Measurements from ENCODE around the gene COL1A2.

- TF ChIP-seq CTCF (IDR thresholded peaks at IDR 0.05; ENCODE audit: low read length): no peak
- no peak for TF ChIP-seq EZH2 (optimal IDR thresholded peaks at IDR 0.05; ENCODE audit: low read depth, low read length)
Observed at GRCh38 chr7:94458041-94458440, 63.3 kb downstream of the COL1A2 start.

All from MM.1S (cell line).